T-helper 1 cell (primary cell): ENCODE measurements around the gene EEF2.
"Not testable (repeated sequence)": the region's sequence is repeated elsewhere in the genome, so short reads cannot be mapped to it uniquely, and the experiment has no call there.

Experiments
- DNase-seq, 5 donors: peaks; one replicate each; pipeline ENCODE4 v3.0.0-alpha.2; 2012 to 2020

The EEF2 gene

DNA sequence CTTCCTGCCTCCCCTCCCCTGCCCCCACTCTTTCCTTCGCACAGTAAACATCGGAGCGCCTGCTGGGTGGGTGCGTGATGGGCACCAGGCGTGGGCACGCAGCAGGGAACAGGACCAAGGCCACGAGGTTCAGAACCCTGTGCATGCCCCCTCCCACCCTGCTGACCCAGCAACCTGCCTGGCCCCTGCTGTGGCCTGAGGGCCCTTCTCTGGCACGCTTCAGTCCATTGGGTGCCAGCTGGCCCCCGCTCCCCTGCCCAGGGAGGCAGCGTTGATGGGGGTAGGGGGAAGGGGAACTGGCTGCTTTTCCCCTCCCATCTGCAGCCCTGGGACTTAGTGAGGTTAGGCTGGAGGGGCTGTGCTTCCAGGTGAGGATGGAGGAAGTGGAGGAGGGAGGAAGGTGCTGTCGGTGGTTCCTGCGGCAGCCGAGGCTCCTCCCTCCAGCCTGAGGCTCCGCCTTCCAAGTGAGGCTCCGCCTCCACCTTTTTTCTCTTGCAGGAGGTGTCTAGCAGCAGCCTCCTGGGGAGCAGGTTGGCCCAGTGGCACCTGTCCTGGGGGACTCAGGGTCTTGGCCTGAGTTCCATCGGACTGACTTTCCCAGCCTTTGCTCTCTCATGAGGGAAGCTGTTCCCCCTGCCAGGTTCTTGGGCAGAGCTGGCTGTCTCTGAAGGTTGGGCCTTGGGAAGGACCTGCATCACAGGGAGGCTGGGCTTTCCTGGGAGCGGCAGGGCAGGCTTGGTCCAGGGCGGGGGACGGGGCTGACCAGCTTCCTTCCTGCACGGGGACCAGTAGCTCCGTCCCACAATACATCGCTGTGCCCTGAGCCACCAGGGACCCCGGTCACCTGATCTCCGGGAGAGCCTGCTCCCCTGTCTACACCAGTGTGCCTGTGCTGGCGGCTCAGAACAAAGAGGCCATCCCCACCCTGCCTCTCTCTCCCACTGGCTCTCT, 29.6 kb upstream of the EEF2 start:
- DNase-seq, result peak in 2 of 5 donors; percentile 20 to 38

DNA sequence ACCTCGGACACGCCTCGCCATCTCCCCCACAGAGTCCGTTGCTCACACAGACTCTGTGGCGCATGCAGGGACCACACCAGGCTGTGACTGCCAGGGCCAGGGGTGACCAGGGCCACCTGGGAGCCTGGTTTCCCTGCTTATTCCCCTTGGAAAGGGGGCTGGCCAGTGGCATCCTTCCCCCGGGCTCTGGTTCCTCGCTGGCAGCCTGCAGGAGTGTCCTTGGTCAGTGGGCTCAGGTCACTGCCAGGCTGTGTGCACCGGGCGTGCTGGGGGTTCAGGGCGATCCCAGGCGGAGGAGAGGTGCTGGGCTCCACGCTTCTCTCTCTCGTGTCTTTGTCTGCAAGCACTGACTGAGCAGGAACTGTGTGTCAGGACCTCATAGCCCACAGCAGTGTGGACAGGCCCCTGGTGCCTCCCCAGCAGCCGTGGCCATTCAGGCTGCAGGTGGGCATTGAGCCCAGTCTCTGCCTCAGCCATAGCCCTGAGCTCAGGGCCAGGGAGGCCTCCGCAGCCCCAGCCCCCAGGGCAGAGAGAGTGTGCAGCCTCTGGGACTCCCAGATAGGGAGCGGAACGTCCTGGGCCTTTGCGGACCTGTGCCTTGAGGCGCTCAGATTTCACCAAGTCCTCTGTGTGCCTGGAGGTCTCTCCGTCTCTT, 28.8 kb upstream of the EEF2 start:
- no peak for DNase-seq

- no peak for DNase-seq
Observed at GRCh38 chr19:4012975-4013634, 27.8 kb upstream of the EEF2 start.

DNA sequence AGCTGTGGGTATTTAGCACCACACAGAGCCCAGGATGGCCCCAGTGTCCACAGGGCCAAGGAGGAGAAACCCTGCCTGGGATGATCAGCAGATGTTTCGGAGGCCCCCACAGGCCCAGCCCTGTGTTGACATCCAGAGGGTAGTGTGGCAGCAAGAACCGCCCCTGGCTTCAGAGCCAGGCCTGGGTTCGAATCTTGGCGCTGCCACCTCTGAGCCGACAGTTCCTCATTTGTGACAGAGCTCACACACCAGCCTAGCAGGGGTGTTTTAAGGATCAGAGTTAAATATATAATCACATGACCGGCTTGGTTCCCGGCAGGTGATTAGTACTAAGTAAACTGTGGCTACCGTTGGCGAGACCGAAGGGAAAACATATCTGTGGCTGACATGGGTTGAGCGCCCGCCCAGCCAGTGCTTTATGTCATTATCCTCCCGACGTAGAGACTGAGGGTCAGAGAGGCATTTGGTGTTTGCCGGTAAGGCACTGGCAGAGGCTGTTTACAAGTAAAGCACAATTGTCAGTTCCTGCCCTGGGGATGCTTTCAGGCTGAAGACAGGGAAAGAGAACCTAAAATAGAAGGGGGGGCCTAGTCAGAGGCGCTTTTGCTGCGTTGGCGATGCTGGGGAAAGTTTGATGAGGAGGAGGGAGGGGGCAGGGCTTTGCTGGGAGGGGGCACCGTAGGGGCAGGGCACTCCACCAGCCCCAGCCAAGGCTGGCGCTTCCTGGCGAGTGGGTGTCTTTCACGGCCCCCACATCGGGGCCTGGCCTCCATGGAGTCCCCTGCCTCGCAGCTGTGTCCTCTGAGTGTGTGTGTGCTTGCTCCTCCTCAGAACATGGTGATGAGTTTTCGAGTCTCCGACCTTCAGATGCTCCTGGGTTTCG, 27.1 kb upstream of the EEF2 start:
- DNase-seq, result no peak

DNA sequence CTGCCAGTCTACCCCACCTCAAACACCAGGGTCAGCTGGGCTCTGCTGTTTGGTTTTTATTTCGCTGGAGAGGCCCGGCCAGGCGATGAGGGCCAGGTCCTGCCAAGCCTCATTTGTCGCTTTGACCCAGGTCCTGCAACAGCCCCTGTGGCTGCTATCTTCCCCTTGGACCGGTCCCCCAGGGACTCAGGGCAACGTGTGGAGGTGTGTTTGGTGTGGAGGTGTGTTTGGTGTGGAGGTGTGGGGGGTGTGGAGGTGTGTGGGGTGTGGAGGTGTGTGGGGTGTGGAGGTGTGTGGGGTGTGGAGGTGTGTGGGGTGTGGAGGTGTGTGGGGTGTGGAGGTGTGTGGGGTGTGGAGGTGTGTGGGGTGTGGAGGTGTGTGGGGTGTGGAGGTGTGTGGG, 26.2 kb upstream of the EEF2 start:
- DNase-seq, result not testable (repeated sequence)

DNA sequence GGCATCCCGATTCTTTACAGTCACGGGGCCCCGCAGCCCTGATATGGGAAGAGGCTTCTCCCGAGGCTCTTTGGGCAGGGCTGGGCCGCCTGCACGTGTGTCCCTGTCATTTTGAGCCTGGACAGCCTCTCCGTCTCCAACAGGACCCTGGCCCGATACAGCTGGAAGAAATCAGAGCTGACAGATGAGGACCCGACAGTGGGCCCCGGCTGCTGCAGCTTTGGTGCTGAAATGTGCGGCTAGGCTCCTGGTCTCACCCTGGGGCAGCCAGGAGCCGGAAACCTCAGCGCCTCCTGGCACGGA, 25.5 kb upstream of the EEF2 start:
- no peak for DNase-seq

DNA sequence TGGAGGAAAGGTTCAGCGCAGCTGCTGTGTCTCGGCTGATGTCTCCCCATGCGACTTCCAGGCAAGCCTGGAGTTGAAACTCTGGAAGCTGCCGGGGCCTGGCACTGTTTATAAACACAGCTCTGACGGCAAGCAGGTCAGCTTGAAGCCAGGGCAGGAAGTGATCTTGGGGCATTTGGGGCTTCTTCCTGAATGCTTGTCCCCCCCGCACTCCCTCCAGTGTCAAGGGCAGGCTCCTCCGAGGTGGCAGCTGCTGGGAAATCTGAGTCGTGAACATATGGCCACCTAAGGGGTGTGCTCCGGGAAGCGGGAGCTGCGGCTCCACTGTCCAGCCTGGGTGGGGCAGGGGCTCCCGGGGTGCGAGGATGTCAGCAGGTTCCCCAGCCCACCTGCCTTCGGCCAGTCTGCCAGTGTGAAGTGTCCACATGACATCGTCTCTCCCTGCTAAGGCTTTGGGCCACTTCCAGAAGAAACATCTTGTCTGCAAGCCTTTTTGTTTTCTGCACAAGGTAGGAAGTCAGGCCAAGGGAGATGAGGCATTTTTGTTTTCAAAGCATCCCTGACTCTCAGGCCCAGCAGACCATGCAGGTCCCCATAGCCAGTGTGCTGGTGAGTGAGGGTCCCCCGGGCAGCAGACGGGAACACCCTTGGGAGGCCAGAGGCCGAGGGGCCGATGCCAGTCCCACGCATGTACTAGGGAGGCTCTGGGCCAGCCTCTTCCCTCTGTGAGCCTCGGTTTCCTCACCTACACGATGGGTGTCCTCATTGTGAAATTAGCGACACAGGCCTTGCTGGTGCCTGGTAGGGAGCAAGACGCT, 24.9 kb upstream of the EEF2 start:
- no peak for DNase-seq

- DNase-seq, result no peak
Observed at GRCh38 chr19:4007836-4008539, 22.7 kb upstream of the EEF2 start.

DNA sequence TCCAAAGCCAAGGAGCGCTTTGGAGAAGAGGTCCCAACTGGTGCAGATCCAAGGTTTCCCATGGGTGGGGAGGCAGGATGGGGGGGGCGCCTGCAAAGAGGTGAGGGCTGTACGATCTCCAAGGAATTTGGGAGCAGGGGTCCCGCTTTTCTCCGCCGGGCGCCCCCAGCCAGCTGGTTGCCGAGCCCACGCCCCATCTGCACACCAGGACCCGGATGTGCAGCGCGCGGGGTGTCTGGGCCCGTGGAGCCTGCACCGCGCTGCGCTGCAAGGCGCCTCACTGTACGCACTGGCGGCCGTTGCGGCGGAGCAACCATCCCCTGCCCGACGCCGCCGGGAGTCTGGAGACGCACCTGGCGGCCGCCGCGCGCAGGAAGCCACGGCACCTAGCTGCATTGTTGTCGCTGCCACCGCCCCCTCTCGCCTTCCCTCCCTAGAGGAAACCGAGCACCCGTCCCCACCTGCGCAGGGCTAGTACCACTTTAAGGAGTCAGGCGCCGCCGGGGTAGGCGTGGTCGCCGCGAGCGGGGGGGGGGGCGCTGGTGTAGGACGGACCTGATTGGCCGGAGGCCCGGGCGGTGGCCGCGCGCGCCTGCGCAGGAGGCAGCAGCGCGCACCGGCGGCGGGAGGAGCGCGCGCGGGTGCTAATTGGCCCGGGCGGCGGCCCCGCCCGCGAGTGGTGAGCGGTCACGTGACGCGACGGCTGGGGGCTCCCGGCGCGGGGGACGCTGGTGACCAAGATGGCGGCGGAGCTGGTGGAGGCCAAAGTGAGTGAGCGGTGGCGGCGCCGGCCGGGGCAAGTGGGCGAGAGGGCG, 22.0 kb upstream of the EEF2 start, which contains the start of gene PIAS4:
TSS of gene PIAS4 (plus strand) at position 716 of the 815 bp plus-strand sequence. CDS start at position 741, 25 bp downstream.
- DNase-seq, result peak; percentile 90 to 98 (median 93)

GRCh38 chr19:4005436-4005835, 20.2 kb upstream of the EEF2 start:
- not testable (repeated sequence) for DNase-seq

- DNase-seq, result not testable (repeated sequence)
Observed at GRCh38 chr19:4000798-4001197, 15.5 kb upstream of the EEF2 start.

GRCh38 chr19:3998667-3999412, 13.6 kb upstream of the EEF2 start:
- DNase-seq, result not testable (repeated sequence)

DNA sequence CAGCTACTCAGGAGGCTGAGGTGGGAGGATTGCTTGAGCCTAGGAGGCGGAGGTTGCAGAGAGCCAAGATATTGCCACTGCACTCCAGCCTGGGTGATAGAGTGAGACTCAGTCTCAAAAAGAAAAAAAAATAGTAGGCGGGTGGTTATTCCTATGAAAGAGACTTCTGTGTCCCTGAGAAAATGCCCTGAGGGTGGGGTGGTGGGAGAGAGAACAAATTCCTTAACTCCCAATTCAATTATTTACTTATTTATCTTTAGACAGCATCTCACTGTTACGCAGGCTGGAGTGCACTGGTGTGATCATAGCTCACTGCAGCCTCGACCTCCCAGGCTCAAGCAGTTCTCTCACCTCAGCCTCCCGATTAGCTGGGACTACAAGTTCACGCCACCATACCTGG, 10.3 kb upstream of the EEF2 start:
- no peak for DNase-seq

- DNase-seq, result no peak
Observed at GRCh38 chr19:3990815-3991117, 5.5 kb upstream of the EEF2 start.

DNA sequence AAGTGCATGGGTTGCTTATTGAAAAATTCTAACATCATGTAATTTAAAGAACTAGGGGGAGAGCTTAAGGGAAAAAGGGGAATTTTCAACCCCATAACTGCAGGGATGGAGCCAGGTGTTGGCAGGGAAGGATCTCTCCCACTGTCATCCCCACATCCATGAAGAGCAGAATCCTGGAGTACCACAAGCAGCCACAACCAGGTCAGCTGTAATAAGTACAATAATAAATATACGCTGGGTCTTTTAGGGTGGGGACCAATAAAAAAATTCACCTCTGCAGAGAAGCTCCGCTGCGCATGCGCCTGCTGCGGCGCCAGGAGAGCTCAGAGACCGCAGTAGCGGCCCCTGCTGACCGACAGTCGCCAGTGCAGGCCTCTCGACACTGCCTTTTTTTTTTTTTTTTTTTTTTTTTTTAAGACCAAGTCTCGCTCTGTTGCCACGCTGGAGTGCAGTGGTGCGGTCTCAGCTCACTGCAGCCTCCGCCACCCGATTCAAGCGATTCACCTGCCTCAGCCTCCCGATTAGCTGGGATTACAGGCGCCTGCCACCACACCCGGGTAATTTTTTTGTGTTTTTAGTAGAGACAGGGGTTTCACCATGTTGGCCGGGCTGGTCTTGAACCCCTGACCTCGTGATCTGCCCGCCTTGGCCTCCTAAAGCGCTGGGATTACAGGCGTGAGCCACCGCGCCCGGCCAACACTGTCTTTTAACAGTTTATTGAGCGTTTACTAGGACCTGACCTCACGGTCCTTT, 2.5 kb upstream of the EEF2 start:
- peak; percentile 81 to 91 (median 88) for DNase-seq

DNA sequence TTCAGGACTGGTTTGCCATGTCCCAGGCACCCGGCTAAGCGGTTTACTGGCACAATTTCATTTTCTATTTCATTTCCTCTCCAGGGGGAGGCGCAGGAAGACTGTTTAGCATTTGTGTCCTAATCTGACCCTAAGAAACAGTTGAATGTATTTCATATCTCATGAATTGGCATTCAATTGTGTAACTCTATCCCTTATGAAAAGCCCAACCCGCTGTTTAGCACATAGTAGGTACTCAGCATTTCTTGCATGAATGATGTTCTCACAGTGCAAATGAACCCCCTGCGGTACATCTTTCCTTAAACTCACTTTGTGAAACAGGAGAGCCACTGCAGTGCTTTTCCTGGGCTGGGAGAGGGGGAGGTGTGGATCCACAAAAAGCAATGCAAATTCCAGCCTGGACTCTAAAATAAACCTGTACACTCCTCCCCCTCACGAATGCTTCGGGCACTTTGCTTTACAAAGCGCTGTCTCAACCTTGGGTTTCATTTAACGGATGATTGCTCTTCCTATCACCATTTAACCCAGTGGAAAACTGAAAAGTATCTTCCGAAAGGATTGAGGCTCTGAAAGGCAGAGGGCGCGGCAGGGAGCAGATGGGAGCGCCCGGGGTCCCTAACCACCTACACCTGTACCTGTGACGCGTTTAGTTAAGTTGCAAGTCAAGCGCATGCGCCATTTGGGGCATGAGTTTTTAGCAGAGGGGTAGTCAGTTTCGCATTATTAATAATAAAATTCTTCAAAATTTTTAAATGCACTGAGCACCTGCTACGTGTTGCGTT, 1.2 kb upstream of the EEF2 start:
- DNase-seq, result peak in 4 of 5 donors; percentile 50 to 76 (median 55)

DNA sequence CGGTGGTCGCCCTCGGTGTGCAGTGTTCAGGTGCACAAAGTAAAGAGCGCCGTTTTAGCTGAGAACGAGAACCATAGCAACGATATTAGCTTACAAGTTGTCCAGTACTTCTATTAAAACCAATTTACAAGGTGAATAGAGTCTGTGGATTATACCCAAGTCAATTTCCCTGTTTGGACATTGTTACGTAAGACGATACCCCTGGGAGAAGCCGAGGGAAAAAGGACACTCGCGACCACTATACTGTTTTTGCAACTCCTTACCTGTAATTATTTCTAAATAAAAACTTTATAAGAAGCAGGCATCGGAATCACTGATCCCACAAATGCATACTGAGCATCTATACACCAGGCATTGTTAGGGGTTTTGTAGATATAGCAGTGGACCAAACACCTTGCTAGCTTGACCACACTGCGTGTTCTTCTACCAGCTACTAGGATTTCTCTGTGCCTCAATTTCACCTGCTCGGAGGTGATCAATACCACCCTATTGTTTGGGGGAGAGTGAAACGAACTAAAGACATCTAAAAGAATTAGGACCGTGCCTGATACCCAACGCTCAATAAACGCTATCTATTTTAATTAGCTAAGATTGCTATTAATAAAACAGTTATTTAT, 488 bp upstream of the EEF2 start:
- no peak for DNase-seq

DNA sequence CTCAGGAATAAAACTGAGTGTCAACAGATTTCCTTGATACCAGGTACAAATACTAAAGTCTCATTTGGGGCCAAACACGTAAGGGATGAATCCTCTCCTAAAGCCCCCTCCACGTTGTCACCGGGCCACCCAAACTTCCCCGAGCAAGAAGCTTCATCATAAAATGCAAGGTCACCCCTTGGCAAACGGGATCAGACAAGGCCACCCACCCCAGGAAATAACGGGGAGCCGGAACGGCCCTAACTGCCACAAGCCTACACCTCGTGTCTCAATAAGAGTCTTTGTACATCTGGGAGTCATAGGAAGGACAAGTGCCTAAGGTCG, 717 bp downstream of the EEF2 start:
- DNase-seq, result no peak
